Endothelial cell of umbilical vein (primary cell): Measurements from ENCODE around the gene RTN4.

ENCODE experiments used
- CTCF ChIP-seq, 2 donors: IDR thresholded peaks; 1 replicate in 1 of 2; 2 replicates in 1 of 2; pipeline ENCODE4 v1.5.1; 2011; ENCODE audit warnings: low read length in 2 of 2, mild to moderate bottlenecking in 2 of 2, moderate library complexity in 2 of 2, control low read depth in 1 of 2, inconsistent platforms in 1 of 2, low read depth in 1 of 2; ENCODE audit not compliant: insufficient read depth in 1 of 2; ENCODE audit errors: extremely low read depth in 1 of 2
- GATA2 ChIP-seq: IDR thresholded peaks from 2 replicates; pipeline ENCODE4 v1.7.0; 2011; ENCODE audit warnings: low read depth, mild to moderate bottlenecking, moderate library complexity, mixed read lengths, low read length; ENCODE audit not compliant: insufficient read length, insufficient read depth
- MYC ChIP-seq: IDR thresholded peaks from one replicate; pipeline ENCODE4 v1.6.1; 2011; ENCODE audit warnings: mild to moderate bottlenecking, low read depth, low read length
- POLR2A ChIP-seq: IDR thresholded peaks from 2 replicates; pipeline ENCODE4 v1.6.1; 2012; ENCODE audit warnings: low read depth, mild to moderate bottlenecking, control low read depth, low read length
- POLR2AphosphoS5 ChIP-seq: IDR thresholded peaks from 2 replicates; pipeline ENCODE4 v1.6.1; 2012; ENCODE audit warnings: low read depth, mild to moderate bottlenecking, control low read depth, low read length, moderate library complexity; ENCODE audit not compliant: insufficient read depth
- TF ChIP-seq, protein P1 (sequence below): IDR thresholded peaks from 2 replicates; pipeline ENCODE4 v1.6.1; 2011; ENCODE audit not compliant: insufficient read depth, insufficient read length

GRCh38 chr2:55056024-55056521, 5.8 kb upstream of the RTN4 start:
- TF ChIP-seq CTCF (IDR thresholded peaks at IDR 0.05; ENCODE audit: extremely low read depth in 1 of 2, insufficient read depth in 1 of 2, low read depth in 1 of 2, low read length in 2 of 2) (no peak), POLR2A (no peak), GATA2 (no peak), MYC (no peak), POLR2AphosphoS5 (no peak)
- TF ChIP-seq, protein P1, sequence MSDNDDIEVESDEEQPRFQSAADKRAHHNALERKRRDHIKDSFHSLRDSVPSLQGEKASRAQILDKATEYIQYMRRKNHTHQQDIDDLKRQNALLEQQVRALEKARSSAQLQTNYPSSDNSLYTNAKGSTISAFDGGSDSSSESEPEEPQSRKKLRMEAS, result no peak
